H1 (cell line): Measurements from ENCODE around the gene EML4. TPM values are rescaled to one million over a fixed set of nuclear protein-coding genes. Genes with fewer than 3 reads are reported as not detected.

Experiments
- BCL11A ChIP-seq, 2 experiments: IDR thresholded peaks; one replicate each; pipeline ENCODE4 v1.6.1; 2011; ENCODE audit warnings: low read depth in 2 of 2, low read length in 2 of 2, mild to moderate bottlenecking in 2 of 2
- CBX8 ChIP-seq: fragments of 300-800, 300-1000 bp; sonication (generic); IDR thresholded peaks from 2 replicates; pipeline ENCODE4 v1.7.1; 2016; ENCODE audit warnings: low read depth, low read length, borderline replicate concordance
- RXRA ChIP-seq: IDR thresholded peaks from 2 replicates; pipeline ENCODE4 v1.6.1; 2011; ENCODE audit warnings: low read depth, mild to moderate bottlenecking, low read length, moderate library complexity; ENCODE audit not compliant: insufficient read depth
- TBP ChIP-seq: IDR thresholded peaks from 2 replicates; pipeline ENCODE4 v1.6.1; 2011; ENCODE audit warnings: low read depth, low read length, improper control_type of control experiment
- polyA plus RNA-seq, 7 experiments: library from polyadenylated mRNA; depleted of rRNA in 3 of 7; stranded (reverse) in 5 of 7; unstranded in 2 of 7; fragments of >200 nt in 5 of 7; fragments of 200-250 nt in 2 of 7; gene quantifications; 1 replicate in 5 of 7; 2 replicates in 1 of 7; 4 replicates in 1 of 7; pipeline versions ENCODE4 v1.2.1 to v1.2.3, GENCODE V29; 2011 to 2013; ENCODE audit warnings: missing spikeins in 2 of 7, mixed read lengths in 2 of 7
- total RNA-seq: library from RNA; stranded (reverse); fragmentation: NEBNext Ultra II Directional; extraction: Animal tissue kit (Norgen Biotek cat#: 25700); gene quantifications from 2 replicates; pipeline ENCODE4 v1.2.1, GENCODE V29; 2021
- TF ChIP-seq, protein P1 (sequence below): fragments of 300-600 bp; sonication (generic); IDR thresholded peaks from 2 replicates; pipeline ENCODE4 v1.7.1; 2012; ENCODE audit warnings: low read length, moderate library complexity, mild to moderate bottlenecking, inconsistent platforms; ENCODE audit not compliant: insufficient replicate concordance

The EML4 gene
- total and polyA plus RNA-seq, 2 of the 8 experiments (the other 6 are each of a cell fraction or from before 2014, with no cell fraction given): 50.1 to 104 TPM

DNA sequence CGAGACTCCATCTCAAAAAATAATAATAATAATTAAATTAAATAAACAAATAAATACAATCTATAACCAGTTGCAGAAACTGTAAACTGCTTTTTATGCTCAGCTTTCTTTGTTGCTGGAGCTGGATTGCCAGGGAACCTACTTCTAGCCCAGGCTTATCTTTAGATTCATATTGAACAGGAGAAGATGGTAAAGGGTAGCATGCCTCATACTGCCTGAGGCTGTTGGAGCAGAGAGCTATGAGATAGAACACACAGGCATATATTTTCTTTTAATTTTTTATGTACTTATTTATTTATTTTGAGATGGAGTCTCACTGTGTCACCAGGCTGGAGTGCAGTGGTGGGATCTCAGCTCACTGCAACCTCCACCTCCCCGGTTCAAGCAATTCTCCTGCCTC is 28.7 kb upstream of the EML4 start (continued):
- TF ChIP-seq, protein P1, sequence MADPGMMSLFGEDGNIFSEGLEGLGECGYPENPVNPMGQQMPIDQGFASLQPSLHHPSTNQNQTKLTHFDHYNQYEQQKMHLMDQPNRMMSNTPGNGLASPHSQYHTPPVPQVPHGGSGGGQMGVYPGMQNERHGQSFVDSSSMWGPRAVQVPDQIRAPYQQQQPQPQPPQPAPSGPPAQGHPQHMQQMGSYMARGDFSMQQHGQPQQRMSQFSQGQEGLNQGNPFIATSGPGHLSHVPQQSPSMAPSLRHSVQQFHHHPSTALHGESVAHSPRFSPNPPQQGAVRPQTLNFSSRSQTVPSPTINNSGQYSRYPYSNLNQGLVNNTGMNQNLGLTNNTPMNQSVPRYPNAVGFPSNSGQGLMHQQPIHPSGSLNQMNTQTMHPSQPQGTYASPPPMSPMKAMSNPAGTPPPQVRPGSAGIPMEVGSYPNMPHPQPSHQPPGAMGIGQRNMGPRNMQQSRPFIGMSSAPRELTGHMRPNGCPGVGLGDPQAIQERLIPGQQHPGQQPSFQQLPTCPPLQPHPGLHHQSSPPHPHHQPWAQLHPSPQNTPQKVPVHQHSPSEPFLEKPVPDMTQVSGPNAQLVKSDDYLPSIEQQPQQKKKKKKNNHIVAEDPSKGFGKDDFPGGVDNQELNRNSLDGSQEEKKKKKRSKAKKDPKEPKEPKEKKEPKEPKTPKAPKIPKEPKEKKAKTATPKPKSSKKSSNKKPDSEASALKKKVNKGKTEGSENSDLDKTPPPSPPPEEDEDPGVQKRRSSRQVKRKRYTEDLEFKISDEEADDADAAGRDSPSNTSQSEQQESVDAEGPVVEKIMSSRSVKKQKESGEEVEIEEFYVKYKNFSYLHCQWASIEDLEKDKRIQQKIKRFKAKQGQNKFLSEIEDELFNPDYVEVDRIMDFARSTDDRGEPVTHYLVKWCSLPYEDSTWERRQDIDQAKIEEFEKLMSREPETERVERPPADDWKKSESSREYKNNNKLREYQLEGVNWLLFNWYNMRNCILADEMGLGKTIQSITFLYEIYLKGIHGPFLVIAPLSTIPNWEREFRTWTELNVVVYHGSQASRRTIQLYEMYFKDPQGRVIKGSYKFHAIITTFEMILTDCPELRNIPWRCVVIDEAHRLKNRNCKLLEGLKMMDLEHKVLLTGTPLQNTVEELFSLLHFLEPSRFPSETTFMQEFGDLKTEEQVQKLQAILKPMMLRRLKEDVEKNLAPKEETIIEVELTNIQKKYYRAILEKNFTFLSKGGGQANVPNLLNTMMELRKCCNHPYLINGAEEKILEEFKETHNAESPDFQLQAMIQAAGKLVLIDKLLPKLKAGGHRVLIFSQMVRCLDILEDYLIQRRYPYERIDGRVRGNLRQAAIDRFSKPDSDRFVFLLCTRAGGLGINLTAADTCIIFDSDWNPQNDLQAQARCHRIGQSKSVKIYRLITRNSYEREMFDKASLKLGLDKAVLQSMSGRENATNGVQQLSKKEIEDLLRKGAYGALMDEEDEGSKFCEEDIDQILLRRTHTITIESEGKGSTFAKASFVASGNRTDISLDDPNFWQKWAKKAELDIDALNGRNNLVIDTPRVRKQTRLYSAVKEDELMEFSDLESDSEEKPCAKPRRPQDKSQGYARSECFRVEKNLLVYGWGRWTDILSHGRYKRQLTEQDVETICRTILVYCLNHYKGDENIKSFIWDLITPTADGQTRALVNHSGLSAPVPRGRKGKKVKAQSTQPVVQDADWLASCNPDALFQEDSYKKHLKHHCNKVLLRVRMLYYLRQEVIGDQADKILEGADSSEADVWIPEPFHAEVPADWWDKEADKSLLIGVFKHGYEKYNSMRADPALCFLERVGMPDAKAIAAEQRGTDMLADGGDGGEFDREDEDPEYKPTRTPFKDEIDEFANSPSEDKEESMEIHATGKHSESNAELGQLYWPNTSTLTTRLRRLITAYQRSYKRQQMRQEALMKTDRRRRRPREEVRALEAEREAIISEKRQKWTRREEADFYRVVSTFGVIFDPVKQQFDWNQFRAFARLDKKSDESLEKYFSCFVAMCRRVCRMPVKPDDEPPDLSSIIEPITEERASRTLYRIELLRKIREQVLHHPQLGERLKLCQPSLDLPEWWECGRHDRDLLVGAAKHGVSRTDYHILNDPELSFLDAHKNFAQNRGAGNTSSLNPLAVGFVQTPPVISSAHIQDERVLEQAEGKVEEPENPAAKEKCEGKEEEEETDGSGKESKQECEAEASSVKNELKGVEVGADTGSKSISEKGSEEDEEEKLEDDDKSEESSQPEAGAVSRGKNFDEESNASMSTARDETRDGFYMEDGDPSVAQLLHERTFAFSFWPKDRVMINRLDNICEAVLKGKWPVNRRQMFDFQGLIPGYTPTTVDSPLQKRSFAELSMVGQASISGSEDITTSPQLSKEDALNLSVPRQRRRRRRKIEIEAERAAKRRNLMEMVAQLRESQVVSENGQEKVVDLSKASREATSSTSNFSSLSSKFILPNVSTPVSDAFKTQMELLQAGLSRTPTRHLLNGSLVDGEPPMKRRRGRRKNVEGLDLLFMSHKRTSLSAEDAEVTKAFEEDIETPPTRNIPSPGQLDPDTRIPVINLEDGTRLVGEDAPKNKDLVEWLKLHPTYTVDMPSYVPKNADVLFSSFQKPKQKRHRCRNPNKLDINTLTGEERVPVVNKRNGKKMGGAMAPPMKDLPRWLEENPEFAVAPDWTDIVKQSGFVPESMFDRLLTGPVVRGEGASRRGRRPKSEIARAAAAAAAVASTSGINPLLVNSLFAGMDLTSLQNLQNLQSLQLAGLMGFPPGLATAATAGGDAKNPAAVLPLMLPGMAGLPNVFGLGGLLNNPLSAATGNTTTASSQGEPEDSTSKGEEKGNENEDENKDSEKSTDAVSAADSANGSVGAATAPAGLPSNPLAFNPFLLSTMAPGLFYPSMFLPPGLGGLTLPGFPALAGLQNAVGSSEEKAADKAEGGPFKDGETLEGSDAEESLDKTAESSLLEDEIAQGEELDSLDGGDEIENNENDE: no peak
- no peak for TF ChIP-seq TBP
- no peak for TF ChIP-seq BCL11A (IDR thresholded peaks at IDR 0.05; ENCODE audit: low read depth in 2 of 2, low read length in 2 of 2)
- TF ChIP-seq RXRA: no peak
- no peak for TF ChIP-seq CBX8
